Mesenchymal stem cell (in vitro differentiated cells and primary cell): ENCODE measurements around the gene DAPP1.

Experiments used
- DNase-seq: peaks from one replicate; pipeline ENCODE4 v3.0.0-alpha.2; 2013
- H2AFZ ChIP-seq: one replicate; pipeline ENCODE4 v1.6.1; 2013; ENCODE audit warnings: low read depth, mild to moderate bottlenecking, control low read depth, inconsistent platforms, low read length, moderate library complexity
- H2AK5ac ChIP-seq: 2 replicates; pipeline ENCODE4 v1.6.1; 2013; ENCODE audit warnings: low read length, moderate library complexity, mild to moderate bottlenecking, inconsistent platforms; ENCODE audit not compliant: severe bottlenecking
- H2BK120ac ChIP-seq: one replicate; pipeline ENCODE4 v1.6.1; 2013; ENCODE audit warnings: low read depth, mild to moderate bottlenecking, inconsistent platforms, low read length, moderate library complexity
- H2BK12ac ChIP-seq, 2 experiments: one replicate each; pipeline ENCODE4 v1.6.1; 2013; ENCODE audit warnings: inconsistent platforms in 2 of 2, low read length in 2 of 2, mild to moderate bottlenecking in 2 of 2, moderate library complexity in 2 of 2, control low read depth in 1 of 2
- H2BK15ac ChIP-seq: one replicate; pipeline ENCODE4 v1.6.1; 2013; ENCODE audit warnings: mild to moderate bottlenecking, low read depth, inconsistent platforms; ENCODE audit not compliant: poor library complexity, severe bottlenecking
- H2BK5ac ChIP-seq: 2 replicates; pipeline ENCODE4 v1.6.1; 2013; ENCODE audit warnings: low read depth, mild to moderate bottlenecking, low read length, control low read depth, inconsistent platforms; ENCODE audit not compliant: poor library complexity, severe bottlenecking
- H3K14ac ChIP-seq, 2 experiments: one replicate each; pipeline ENCODE4 v1.6.1; 2013; ENCODE audit warnings: inconsistent platforms in 2 of 2, low read length in 2 of 2, control low read depth in 1 of 2, mild to moderate bottlenecking in 1 of 2, moderate library complexity in 1 of 2
- H3K18ac ChIP-seq, 2 experiments: one replicate each; pipeline ENCODE4 v1.6.1; 2013; ENCODE audit warnings: inconsistent platforms in 2 of 2, low read length in 2 of 2, control low read depth in 1 of 2, low read depth in 1 of 2, mild to moderate bottlenecking in 1 of 2
- H3K23ac ChIP-seq, 2 experiments: one replicate each; pipeline ENCODE4 v1.6.1; 2013; ENCODE audit warnings: inconsistent platforms in 2 of 2, low read length in 2 of 2, mild to moderate bottlenecking in 2 of 2, moderate library complexity in 2 of 2, control low read depth in 1 of 2
- H3K27ac ChIP-seq: 2 replicates; pipeline ENCODE4 v1.5.1; 2013; ENCODE audit warnings: mild to moderate bottlenecking, moderate library complexity, low read length, control low read depth, inconsistent platforms; ENCODE audit not compliant: poor library complexity, severe bottlenecking
- H3K27me3 ChIP-seq, 2 experiments: 2 replicates each; pipeline versions ENCODE4 v1.6.1 to v1.7.0; 2013; ENCODE audit warnings: low read length in 2 of 2, mild to moderate bottlenecking in 2 of 2, moderate library complexity in 2 of 2, control low read depth in 1 of 2, inconsistent platforms in 1 of 2; ENCODE audit not compliant: control insufficient read depth in 1 of 2, insufficient read depth in 1 of 2
- H3K36me3 ChIP-seq, 2 experiments: 2 replicates each; pipeline versions ENCODE4 v1.6.1 to v1.7.0; 2013; ENCODE audit warnings: low read length in 2 of 2, control low read depth in 1 of 2, inconsistent platforms in 1 of 2, low read depth in 1 of 2, mild to moderate bottlenecking in 1 of 2; ENCODE audit not compliant: insufficient read depth in 2 of 2, control insufficient read depth in 1 of 2
- H3K4ac ChIP-seq, 2 experiments: one replicate each; pipeline ENCODE4 v1.6.1; 2013; ENCODE audit warnings: inconsistent platforms in 2 of 2, low read length in 2 of 2, mild to moderate bottlenecking in 2 of 2, moderate library complexity in 2 of 2, control low read depth in 1 of 2, low read depth in 1 of 2
- H3K4me1 ChIP-seq: 2 replicates; pipeline ENCODE4 v1.6.1; 2013; ENCODE audit warnings: low read depth, low read length, control low read depth; ENCODE audit not compliant: control insufficient read depth, insufficient read depth
- H3K4me2 ChIP-seq: 2 replicates; pipeline ENCODE4 v1.6.1; 2013; ENCODE audit warnings: low read length, mild to moderate bottlenecking, inconsistent platforms; ENCODE audit not compliant: poor library complexity, severe bottlenecking
- H3K4me3 ChIP-seq, 2 experiments: 2 replicates each; pipeline versions ENCODE4 v1.5.1 to v1.7.0; 2013; ENCODE audit warnings: low read length in 2 of 2, mild to moderate bottlenecking in 2 of 2, control low read depth in 1 of 2, low read depth in 1 of 2; ENCODE audit not compliant: insufficient read depth in 1 of 2
- H3K79me1 ChIP-seq: replicated peaks from 2 replicates; pipeline ENCODE4 v1.6.1; 2013; ENCODE audit warnings: mild to moderate bottlenecking, control low read depth, low read length, inconsistent platforms; ENCODE audit not compliant: poor library complexity, severe bottlenecking
- H3K9ac ChIP-seq: 2 replicates; pipeline ENCODE4 v1.7.0; 2013; ENCODE audit warnings: mild to moderate bottlenecking, low read length, moderate library complexity
- H3K9me3 ChIP-seq: 2 replicates; pipeline ENCODE4 v1.7.0; 2013; ENCODE audit warnings: mild to moderate bottlenecking, low read length; ENCODE audit not compliant: control insufficient read depth
- H4K8ac ChIP-seq: one replicate; pipeline ENCODE4 v1.6.1; 2013; ENCODE audit warnings: inconsistent platforms, mild to moderate bottlenecking, low read length, moderate library complexity
- H4K91ac ChIP-seq: one replicate; pipeline ENCODE4 v1.6.1; 2013; ENCODE audit warnings: mild to moderate bottlenecking, low read length, inconsistent platforms
- WGBS: methylation state at CpG from one replicate; pipeline ENCODE4 v1.1.7; 2013; ENCODE audit warnings: mixed read lengths; 5-methylcytosine and 5-hydroxymethylcytosine counted together

Gene DAPP1

DNA sequence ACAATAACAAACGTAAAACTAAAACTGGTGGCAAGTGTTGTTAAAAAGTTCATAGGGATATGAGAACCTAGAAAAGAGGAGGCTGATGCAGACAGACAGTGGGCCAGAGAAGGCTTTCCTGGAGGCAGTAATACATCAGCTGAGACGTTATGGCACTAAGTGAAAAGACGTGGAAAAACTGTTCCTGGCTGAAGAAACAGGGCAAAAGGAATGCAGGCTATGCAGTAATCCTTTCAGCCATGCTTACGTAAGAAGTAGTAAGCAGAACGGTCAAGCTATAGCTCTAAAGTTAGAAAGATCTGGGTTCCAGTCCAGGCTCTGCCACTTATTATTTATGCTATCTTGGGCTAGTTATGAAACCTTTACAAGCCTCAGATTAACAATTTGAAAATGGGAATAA is 71.2 kb downstream of the DAPP1 start:
- Histone ChIP-seq H4K8ac (peak overlapping the region; percentile 37), H3K4me2 (no peak overlapping the region), H2AK5ac (no peak overlapping the region), H3K18ac (no peak overlapping the region), H3K9ac (peak overlapping the region; percentile 28), H2BK5ac (no peak overlapping the region), H3K9me3 (no peaks in the 10 kb centered on the region), H2BK120ac (no peak overlapping the region), H3K4ac (no peak overlapping the region), H2BK15ac (no peak overlapping the region), H3K4me3 (no peak overlapping the region), H2AFZ (no peak overlapping the region), H3K4me1 (peaks cover 3% of the 10 kb centered on the region), H4K91ac (no peak overlapping the region), H3K14ac (no peak overlapping the region), H3K27ac (no peak overlapping the region), H3K36me3 (peaks cover 3 to 74% of the 10 kb centered on the region in 2 experiments), H2BK12ac (no peak overlapping the region), H3K27me3 (no peaks in the 10 kb centered on the region), H3K79me1 (peaks cover 5% of the 10 kb centered on the region), H3K23ac (no peak overlapping the region)
- 77% methylated on average over 5 of the region's 5 CpGs for WGBS
- DNase-seq = peak; percentile 60

DNA sequence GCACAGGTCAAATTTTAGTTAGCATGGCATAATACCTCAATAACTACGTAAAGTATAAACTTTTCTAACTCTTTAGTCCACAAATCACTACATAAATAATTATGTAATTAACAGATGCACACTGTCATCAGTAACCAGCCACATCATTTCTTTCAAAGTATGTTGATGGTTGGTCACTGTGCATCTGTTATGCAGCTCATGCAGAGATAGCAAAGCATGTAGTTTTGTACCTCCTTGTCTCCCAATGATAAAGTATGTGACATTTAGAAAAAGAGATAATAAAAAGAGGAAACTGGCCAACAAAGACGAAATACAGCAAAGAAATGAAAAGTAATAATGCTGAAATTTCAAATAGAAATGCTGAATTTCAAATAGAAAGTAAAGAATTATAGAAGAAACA is 74.7 kb downstream of the DAPP1 start:
- H3K4ac ChIP-seq = no peak overlapping the region
- no peak overlapping the region for H2BK15ac ChIP-seq
- no peak overlapping the region for H3K14ac ChIP-seq
- no peak overlapping the region for H3K4me3 ChIP-seq
- H3K27me3 ChIP-seq = no peaks in the 10 kb centered on the region
- no peak overlapping the region for H3K27ac ChIP-seq
- WGBS = 90% methylated on average over 2 of the region's 2 CpGs
- no peak overlapping the region for H2BK5ac ChIP-seq
- H3K79me1 ChIP-seq = peaks cover 4% of the 10 kb centered on the region
- no peak overlapping the region for H3K23ac ChIP-seq
- H2BK12ac ChIP-seq = no peak overlapping the region
- peaks cover 0 to 39% of the 10 kb centered on the region in 2 experiments for H3K36me3 ChIP-seq
- peaks cover 5% of the 10 kb centered on the region for H3K4me1 ChIP-seq
- no peak overlapping the region for H2AFZ ChIP-seq
- DNase-seq = no peak
- no peak overlapping the region for H2BK120ac ChIP-seq
- no peak overlapping the region for H2AK5ac ChIP-seq
- H4K8ac ChIP-seq = no peak overlapping the region
- no peaks in the 10 kb centered on the region for H3K9me3 ChIP-seq
- H4K91ac ChIP-seq = no peak overlapping the region
- H3K4me2 ChIP-seq = no peak overlapping the region
- H3K18ac ChIP-seq = no peak overlapping the region
- no peak overlapping the region for H3K9ac ChIP-seq

DNA sequence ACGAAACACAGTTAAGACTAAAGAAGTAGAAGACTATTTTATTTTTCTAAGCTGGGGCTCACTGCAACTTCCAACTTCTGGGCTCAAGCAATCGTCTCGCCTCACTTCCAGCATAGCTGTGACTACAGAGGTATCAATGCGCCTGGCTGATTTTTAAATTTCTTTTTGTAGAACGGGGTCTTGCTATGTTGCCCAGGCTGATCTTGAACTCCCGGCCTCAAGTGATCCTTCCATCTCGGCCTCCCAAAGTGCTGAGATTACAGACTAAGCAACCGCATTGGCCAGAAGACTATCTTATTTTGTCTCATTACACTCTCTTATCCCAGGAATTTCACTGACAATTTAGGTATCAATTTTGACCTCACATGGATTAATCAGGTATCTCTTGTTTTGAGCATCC is 76.4 kb downstream of the DAPP1 start:
- no peak overlapping the region for H2BK12ac ChIP-seq
- peaks cover 2% of the 10 kb centered on the region for H3K79me1 ChIP-seq

DNA sequence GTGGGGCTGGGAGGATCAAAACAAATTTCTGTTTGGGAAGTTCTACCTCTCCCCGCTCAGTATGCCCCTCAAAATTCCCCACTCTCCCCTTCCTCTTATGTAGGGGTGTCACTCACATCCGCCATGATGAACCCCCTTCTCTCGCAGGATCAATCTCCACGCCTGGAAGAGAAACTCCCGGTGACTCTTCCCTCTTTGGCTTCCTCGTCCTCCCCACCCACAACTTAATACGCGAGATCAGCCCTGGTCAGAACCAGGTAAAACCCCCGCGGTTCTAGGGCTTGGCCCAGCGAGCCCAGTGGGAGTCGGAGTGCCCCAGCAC is 77.2 kb downstream of the DAPP1 start:
- peaks cover 2% of the 10 kb centered on the region for H3K79me1 ChIP-seq
- H2AK5ac ChIP-seq = no peak overlapping the region
- peak overlapping the region; percentile 52 to 80 for H3K18ac ChIP-seq
- no peaks in the 10 kb centered on the region for H3K27me3 ChIP-seq
- H3K4me1 ChIP-seq = peaks cover 5% of the 10 kb centered on the region
- peak overlapping the region; percentile 86 for H3K27ac ChIP-seq
- no peak overlapping the region for H3K23ac ChIP-seq
- H3K9ac ChIP-seq = peak overlapping the region; percentile 98
- H3K9me3 ChIP-seq = no peaks in the 10 kb centered on the region
- H2AFZ ChIP-seq = no peak overlapping the region
- peak overlapping the region; percentile 81 for H3K4me2 ChIP-seq
- no peak overlapping the region for H3K14ac ChIP-seq
- peak overlapping the region; percentile 8 for H2BK5ac ChIP-seq
- H3K4ac ChIP-seq = peak overlapping the region; percentile 29 to 83
- H3K36me3 ChIP-seq = peaks cover 0 to 41% of the 10 kb centered on the region in 2 experiments
- no peak overlapping the region for H2BK120ac ChIP-seq
- H2BK12ac ChIP-seq = no peak overlapping the region
- H4K8ac ChIP-seq = peak overlapping the region; percentile 93
- H2BK15ac ChIP-seq = no peak overlapping the region
- 3% methylated on average over 12 of the region's 12 CpGs for WGBS
- H3K4me3 ChIP-seq = peak overlapping the region; percentile 77 to 92
- peak; percentile 36 for DNase-seq
- peak overlapping the region; percentile 43 for H4K91ac ChIP-seq

More for the DNA sequence above, 76.4 kb downstream of the DAPP1 start:
- no peak for DNase-seq
- H3K4me2 ChIP-seq = peak overlapping the region; percentile 81
- H3K36me3 ChIP-seq = peaks cover 0 to 36% of the 10 kb centered on the region in 2 experiments
- no peak overlapping the region for H4K8ac ChIP-seq
- no peak overlapping the region for H3K23ac ChIP-seq
- no peak overlapping the region for H2AFZ ChIP-seq
- H3K4me3 ChIP-seq = peak overlapping the region in 1 of 2 experiments; percentile 92
- no peak overlapping the region for H3K14ac ChIP-seq
- 98% methylated on average over 8 of the region's 8 CpGs for WGBS
- peaks cover 5% of the 10 kb centered on the region for H3K4me1 ChIP-seq
- H3K4ac ChIP-seq = no peak overlapping the region
- H3K9ac ChIP-seq = peak overlapping the region; percentile 98
- H3K27me3 ChIP-seq = no peaks in the 10 kb centered on the region
- no peak overlapping the region for H2AK5ac ChIP-seq
- H2BK5ac ChIP-seq = no peak overlapping the region
- no peak overlapping the region for H3K27ac ChIP-seq
- H3K18ac ChIP-seq = no peak overlapping the region
- H2BK120ac ChIP-seq = no peak overlapping the region
- H2BK15ac ChIP-seq = no peak overlapping the region
- no peak overlapping the region for H4K91ac ChIP-seq
- H3K9me3 ChIP-seq = no peaks in the 10 kb centered on the region
